22Rv1 (cell line): Measurements from ENCODE around the gene C1QC.
"Not testable (repeated sequence)": the region's sequence is repeated elsewhere in the genome, so short reads cannot be mapped to it uniquely, and the experiment has no call there.

ENCODE experiments used
- H3K27ac ChIP-seq: fragments of 450-650 bp; 2 replicates; pipeline ENCODE4 v1.5.1; 2017
- CTCF ChIP-seq: fragments of 450-650 bp; IDR thresholded peaks from 2 replicates; pipeline ENCODE4 v1.5.1; 2017; ENCODE audit warnings: mild to moderate bottlenecking
- ZFX ChIP-seq: fragments of 450-650 bp; IDR thresholded peaks from 2 replicates; pipeline ENCODE4 v1.6.1; 2017; ENCODE audit warnings: antibody characterized with exemption, borderline replicate concordance

Gene C1QC

GRCh38 chr1:22662318-22662717 lies 18.9 kb downstream of the C1QC start:
- H3K27ac ChIP-seq, result no peak overlapping the region
- no peak for TF ChIP-seq ZFX
- no peak for TF ChIP-seq CTCF

GRCh38 chr1:22662986-22663408 lies 19.6 kb downstream of the C1QC start:
- no peak for TF ChIP-seq CTCF
- TF ChIP-seq ZFX, result no peak

GRCh38 chr1:22665752-22666151 lies 22.3 kb downstream of the C1QC start:
- TF ChIP-seq CTCF, result peak; percentile 44
- TF ChIP-seq ZFX, result no peak
- no peak overlapping the region for H3K27ac ChIP-seq

More at GRCh38 chr1:22662986-22663408, 19.6 kb downstream of the C1QC start:
- H3K27ac ChIP-seq, result no peak overlapping the region

GRCh38 chr1:22666412-22666811 lies 23.0 kb downstream of the C1QC start:
- TF ChIP-seq ZFX (no peak), CTCF (no peak)
- H3K27ac ChIP-seq, result no peak overlapping the region

- not testable (repeated sequence) for H3K27ac ChIP-seq
Observed at GRCh38 chr1:22668840-22669239, 25.4 kb downstream of the C1QC start.

- no peak overlapping the region for H3K27ac ChIP-seq
- TF ChIP-seq CTCF (no peak), ZFX (no peak)
Observed at GRCh38 chr1:22670352-22670975, 27.0 kb downstream of the C1QC start.

GRCh38 chr1:22671999-22672398 lies 28.6 kb downstream of the C1QC start:
- no peak for TF ChIP-seq ZFX
- no peak for TF ChIP-seq CTCF

More at GRCh38 chr1:22671999-22672398, 28.6 kb downstream of the C1QC start:
- H3K27ac ChIP-seq, result no peak overlapping the region
